HUES6 (cell line): ENCODE measurements around the gene IL18RAP.

ENCODE experiments used
- H3K27ac ChIP-seq: 2 replicates; pipeline ENCODE4 v1.7.0; 2013; ENCODE audit warnings: low read depth, mild to moderate bottlenecking, low read length, inconsistent platforms
- H3K27me3 ChIP-seq: 2 replicates; pipeline ENCODE4 v1.6.1; 2013; ENCODE audit warnings: low read length; ENCODE audit not compliant: control insufficient read depth, insufficient read depth
- H3K36me3 ChIP-seq: 2 replicates; pipeline ENCODE4 v1.6.1; 2013; ENCODE audit warnings: low read length; ENCODE audit not compliant: control insufficient read depth, insufficient read depth
- H3K4me1 ChIP-seq: 2 replicates; pipeline ENCODE4 v1.6.1; 2013; ENCODE audit warnings: low read length; ENCODE audit not compliant: control insufficient read depth, insufficient read depth
- H3K4me3 ChIP-seq: 2 replicates; pipeline ENCODE4 v1.5.1; 2013; ENCODE audit warnings: low read depth, low read length
- H3K9ac ChIP-seq: one replicate; pipeline ENCODE4 v1.6.1; 2013; ENCODE audit warnings: mild to moderate bottlenecking, low read length
- H3K9me3 ChIP-seq: 2 replicates; pipeline ENCODE4 v1.6.1; 2013; ENCODE audit warnings: low read depth, low read length; ENCODE audit not compliant: control insufficient read depth, insufficient read depth

Gene IL18RAP

GRCh38 chr2:102424754-102425153 is 1.8 kb downstream of the IL18RAP start:
- Histone ChIP-seq H3K4me1 (no peaks in the 10 kb centered on the region), H3K36me3 (no peaks in the 10 kb centered on the region), H3K9ac (no peak overlapping the region), H3K27ac (no peak overlapping the region), H3K27me3 (peaks cover 4% of the 10 kb centered on the region; the same call in 1 of the 2 replicates), H3K9me3 (no peaks in the 10 kb centered on the region), H3K4me3 (no peak overlapping the region)

DNA sequence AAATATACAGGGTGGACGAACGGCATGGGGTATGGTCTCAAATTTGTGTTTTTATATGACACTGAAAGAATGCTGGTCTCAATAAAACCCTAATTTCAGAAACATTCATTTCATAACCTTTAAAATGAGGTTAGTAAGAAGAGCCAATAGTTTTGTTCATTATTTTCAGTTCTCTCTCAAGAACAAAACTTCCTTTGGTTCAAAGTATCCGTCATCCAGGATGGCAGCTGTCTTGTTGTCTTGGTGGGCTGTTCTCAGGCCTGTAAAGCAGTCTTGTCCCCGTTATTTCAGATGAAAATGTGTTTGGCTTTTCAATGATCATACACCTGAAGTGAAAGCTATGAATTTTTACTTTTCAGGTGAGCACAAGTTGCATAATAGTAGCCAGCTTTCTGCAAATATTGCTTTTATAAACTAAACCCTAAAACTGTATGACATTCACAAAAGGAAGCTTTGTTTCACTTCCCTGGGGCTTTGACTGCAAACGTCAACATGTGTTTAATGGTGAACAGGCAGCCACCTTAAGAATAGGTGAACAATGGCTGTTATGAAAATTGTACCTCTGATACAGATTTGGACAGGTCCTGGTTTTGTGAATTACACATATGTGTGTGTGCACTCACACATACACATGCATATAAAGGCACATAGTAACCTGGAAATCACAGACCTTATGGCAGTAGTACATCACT is 2.6 kb downstream of the IL18RAP start:
- H3K4me3 ChIP-seq: no peak overlapping the region
- H3K9me3 ChIP-seq: no peaks in the 10 kb centered on the region
- no peak overlapping the region for H3K27ac ChIP-seq
- H3K4me1 ChIP-seq: no peaks in the 10 kb centered on the region
- H3K36me3 ChIP-seq: no peaks in the 10 kb centered on the region
- H3K9ac ChIP-seq: no peak overlapping the region
- no peaks in the 10 kb centered on the region for H3K27me3 ChIP-seq

- H3K9me3 ChIP-seq: no peaks in the 10 kb centered on the region
Observed at GRCh38 chr2:102427249-102427648, 4.3 kb downstream of the IL18RAP start.

DNA sequence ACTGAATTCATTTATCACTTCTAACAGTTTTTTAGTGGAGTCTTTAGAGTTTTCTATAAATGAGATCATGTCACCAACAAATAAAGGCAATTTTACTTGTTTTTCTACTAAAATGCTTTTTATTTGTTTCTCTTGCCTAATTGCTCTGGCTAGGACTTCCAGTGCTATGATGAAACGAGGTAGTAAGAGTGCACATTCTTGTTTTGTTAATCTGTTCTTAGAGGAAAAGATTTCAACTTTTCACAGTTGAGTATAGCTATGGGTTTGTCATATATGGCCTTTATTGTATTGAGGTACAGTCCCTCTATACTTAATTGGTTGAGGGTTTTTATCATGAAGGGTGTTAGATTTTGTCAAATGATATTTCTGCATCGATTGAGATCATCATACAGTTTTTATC is 5.6 kb downstream of the IL18RAP start:
- Histone ChIP-seq H3K36me3 (no peaks in the 10 kb centered on the region), H3K9ac (no peak overlapping the region), H3K27me3 (no peaks in the 10 kb centered on the region), H3K4me3 (no peak overlapping the region), H3K27ac (no peak overlapping the region), H3K4me1 (no peaks in the 10 kb centered on the region), H3K9me3 (no peaks in the 10 kb centered on the region)

More at GRCh38 chr2:102427249-102427648, 4.3 kb downstream of the IL18RAP start:
- Histone ChIP-seq H3K36me3 (no peaks in the 10 kb centered on the region), H3K9ac (no peak overlapping the region), H3K4me3 (no peak overlapping the region), H3K4me1 (no peaks in the 10 kb centered on the region), H3K27ac (no peak overlapping the region), H3K27me3 (no peaks in the 10 kb centered on the region)

DNA sequence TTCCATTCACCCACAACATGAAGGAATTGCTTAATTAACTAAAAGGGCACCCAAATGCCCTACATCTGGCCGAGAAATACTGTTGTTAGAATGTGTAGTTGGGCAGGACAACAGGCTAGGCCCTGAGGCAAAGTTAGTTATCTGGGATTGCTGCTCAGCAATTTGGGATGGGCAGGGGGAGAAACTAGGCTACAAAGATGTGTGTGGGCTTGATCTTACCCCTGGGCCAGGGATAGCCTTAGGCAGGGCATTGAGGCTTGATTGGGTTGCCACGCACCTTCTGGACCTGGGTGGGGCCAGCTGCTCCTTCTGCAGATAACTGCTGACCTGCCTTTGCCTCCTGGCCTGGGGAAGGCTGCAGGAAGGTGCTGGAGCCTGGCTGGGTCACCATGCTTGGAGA is 9.4 kb downstream of the IL18RAP start:
- Histone ChIP-seq H3K27me3 (no peaks in the 10 kb centered on the region), H3K4me1 (no peaks in the 10 kb centered on the region), H3K9me3 (no peaks in the 10 kb centered on the region), H3K9ac (no peak overlapping the region), H3K4me3 (no peak overlapping the region), H3K36me3 (no peaks in the 10 kb centered on the region), H3K27ac (no peak overlapping the region)

- Histone ChIP-seq H3K9ac (no peak overlapping the region), H3K27ac (no peak overlapping the region), H3K36me3 (no peaks in the 10 kb centered on the region), H3K9me3 (no peaks in the 10 kb centered on the region), H3K27me3 (no peaks in the 10 kb centered on the region), H3K4me1 (no peaks in the 10 kb centered on the region), H3K4me3 (no peak overlapping the region)
Observed at GRCh38 chr2:102433973-102434654, 11.2 kb downstream of the IL18RAP start.

DNA sequence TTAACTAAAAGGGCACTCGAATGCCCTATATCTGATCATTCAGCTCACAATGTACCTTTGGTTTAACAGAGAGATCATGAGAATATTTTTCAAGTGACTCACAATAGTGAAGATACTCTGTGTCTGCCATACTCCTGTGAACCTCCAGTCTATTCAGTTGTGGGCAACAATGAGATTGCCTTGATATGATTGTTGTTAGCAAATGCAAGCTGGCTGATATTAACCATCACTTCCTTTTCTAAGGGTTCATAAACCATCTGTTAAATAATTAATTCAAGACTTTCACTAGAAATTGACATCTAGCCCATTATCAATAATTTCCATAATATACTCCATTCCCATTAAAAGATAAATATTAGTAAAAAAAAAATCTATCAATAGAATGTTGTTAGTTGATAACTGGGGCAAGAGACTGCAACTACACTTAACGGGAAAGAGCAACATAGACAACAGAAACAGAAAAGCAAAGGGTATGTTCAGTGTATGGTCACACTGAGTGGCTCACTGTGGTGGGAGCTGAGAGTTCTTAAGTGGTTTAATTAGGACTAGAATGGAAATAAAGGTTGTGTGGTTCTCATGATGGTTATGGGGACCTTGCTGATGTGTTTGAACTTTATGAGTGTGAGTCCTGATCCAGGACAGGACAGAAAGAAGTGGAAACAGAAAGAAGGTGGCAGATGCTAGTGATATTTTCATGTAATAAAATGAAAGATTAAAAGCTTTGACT is 11.9 kb downstream of the IL18RAP start:
- Histone ChIP-seq H3K36me3 (no peaks in the 10 kb centered on the region), H3K4me1 (no peaks in the 10 kb centered on the region), H3K4me3 (no peak overlapping the region), H3K9me3 (no peaks in the 10 kb centered on the region), H3K27me3 (no peaks in the 10 kb centered on the region), H3K27ac (no peak overlapping the region), H3K9ac (no peak overlapping the region)

DNA sequence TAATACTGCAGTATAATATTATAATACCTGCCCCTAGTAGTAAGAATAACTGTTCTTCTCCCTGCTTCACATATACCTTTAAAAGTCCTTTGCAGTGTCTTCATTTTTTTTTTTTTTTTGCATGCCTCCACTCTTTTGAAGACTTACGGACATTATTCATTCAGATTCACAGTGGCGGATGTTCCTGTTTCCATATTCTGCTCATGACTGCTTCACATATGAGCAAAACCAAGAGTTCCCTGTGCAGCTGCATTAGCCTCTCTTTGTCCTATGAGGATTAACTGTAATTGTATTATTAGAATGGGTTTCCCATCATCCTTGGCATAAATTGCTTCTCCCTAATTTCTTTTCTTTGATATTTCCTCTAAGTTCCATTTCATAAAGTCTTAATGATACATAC is 12.8 kb downstream of the IL18RAP start:
- H3K9ac ChIP-seq: no peak overlapping the region
- H3K36me3 ChIP-seq: no peaks in the 10 kb centered on the region
- H3K4me3 ChIP-seq: no peak overlapping the region
- no peak overlapping the region for H3K27ac ChIP-seq
- no peaks in the 10 kb centered on the region for H3K27me3 ChIP-seq
- H3K9me3 ChIP-seq: no peaks in the 10 kb centered on the region
- H3K4me1 ChIP-seq: no peaks in the 10 kb centered on the region

GRCh38 chr2:102436323-102436722 is 13.4 kb downstream of the IL18RAP start:
- no peaks in the 10 kb centered on the region for H3K9me3 ChIP-seq
- no peak overlapping the region for H3K4me3 ChIP-seq
- no peak overlapping the region for H3K9ac ChIP-seq
- no peaks in the 10 kb centered on the region for H3K4me1 ChIP-seq
- no peaks in the 10 kb centered on the region for H3K36me3 ChIP-seq
- H3K27ac ChIP-seq: no peak overlapping the region
- H3K27me3 ChIP-seq: no peaks in the 10 kb centered on the region

- Histone ChIP-seq H3K36me3 (no peaks in the 10 kb centered on the region), H3K4me1 (no peaks in the 10 kb centered on the region), H3K9ac (no peak overlapping the region), H3K4me3 (no peak overlapping the region), H3K27me3 (no peaks in the 10 kb centered on the region), H3K27ac (no peak overlapping the region), H3K9me3 (no peaks in the 10 kb centered on the region)
Observed at GRCh38 chr2:102437122-102437521, 14.2 kb downstream of the IL18RAP start.

DNA sequence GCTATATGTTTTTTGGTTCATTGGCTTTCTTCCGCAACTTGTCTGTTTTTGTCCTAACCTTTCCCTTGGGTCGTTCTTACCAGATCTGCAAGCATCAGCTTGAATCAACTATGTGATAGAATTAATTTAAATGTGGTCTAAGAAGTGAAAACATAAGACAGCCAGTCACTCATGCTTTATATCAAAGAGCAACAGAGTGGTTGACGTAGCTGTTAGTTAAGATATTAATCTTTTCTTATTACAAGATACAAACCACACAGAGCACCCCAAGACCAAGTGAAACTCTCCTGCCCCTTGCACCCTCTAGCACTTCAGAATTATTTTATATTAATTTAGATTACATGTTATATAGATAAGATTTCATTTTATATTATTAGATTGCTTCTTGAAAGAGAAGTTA is 15.2 kb downstream of the IL18RAP start:
- H3K36me3 ChIP-seq: no peaks in the 10 kb centered on the region
- no peak overlapping the region for H3K27ac ChIP-seq
- no peak overlapping the region for H3K9ac ChIP-seq
- H3K27me3 ChIP-seq: no peaks in the 10 kb centered on the region
- no peaks in the 10 kb centered on the region for H3K9me3 ChIP-seq
- H3K4me1 ChIP-seq: no peaks in the 10 kb centered on the region
- no peak overlapping the region for H3K4me3 ChIP-seq
